Left forelimb (tissue), 1 donor: ENCODE measurements around the gene PTPRN2.
"Not testable (repeated sequence)": the region's sequence is repeated elsewhere in the genome, so short reads cannot be mapped to it uniquely, and the experiment has no call there.

Source experiments
- DNase-seq: peaks from one replicate; pipeline ENCODE4 v3.0.0-alpha.2; 2018; ENCODE audit warnings: low spot score

PTPRN2 gene

DNA sequence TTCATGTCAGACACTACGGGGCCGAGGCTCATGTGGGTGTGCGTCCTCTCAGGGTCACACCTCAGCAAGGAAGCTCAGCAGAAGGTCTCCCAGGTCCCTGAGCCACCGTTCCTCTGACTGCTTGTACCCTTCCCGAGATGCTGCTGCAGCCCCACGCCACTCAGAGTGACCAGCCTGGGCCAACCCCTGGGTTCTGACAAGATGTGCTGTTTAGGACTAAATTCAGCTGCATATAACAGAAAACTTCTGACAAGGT lies 738.4 kb downstream of the PTPRN2 start:
- DNase-seq: no peak

DNA sequence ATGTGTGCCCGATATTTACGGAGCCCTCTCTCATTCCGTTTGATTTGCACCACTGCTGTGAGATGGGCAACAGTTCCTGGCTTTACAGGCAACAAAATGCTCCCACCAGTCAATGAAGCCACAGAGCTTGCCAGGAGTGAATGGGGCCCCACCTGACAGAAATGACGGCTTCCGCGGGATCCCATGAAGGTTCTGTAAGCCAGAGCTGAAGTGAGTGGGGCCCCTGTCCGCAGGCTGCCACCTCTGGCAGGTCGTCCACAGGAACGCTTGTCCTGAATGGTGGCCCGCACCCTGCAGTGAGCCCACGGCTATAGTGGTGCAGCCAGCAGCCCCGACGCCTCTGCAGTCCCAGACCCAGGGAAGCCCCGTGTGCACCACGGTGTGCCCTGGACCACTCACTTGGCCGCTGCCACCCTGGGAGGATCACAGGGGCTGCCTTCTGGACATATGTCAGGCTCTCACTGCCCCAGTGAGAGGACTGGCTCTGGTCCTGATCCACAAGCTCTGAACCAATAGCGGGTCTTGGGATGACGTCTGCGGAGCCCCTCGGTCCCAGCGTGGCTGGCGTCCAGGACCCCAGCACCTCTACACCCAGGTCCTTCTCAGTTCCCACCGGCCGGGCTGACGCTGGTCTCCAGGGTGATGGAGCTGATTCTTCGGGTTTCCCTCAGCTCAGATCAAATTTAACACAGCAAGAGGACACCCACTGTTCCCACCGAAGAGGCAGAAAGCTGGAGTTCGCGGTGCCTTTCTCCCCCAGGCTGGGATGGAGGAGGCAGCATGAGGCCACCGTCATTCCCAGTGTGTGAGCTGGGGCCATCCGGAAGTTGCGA lies 738.9 kb downstream of the PTPRN2 start:
- DNase-seq: no peak

DNA sequence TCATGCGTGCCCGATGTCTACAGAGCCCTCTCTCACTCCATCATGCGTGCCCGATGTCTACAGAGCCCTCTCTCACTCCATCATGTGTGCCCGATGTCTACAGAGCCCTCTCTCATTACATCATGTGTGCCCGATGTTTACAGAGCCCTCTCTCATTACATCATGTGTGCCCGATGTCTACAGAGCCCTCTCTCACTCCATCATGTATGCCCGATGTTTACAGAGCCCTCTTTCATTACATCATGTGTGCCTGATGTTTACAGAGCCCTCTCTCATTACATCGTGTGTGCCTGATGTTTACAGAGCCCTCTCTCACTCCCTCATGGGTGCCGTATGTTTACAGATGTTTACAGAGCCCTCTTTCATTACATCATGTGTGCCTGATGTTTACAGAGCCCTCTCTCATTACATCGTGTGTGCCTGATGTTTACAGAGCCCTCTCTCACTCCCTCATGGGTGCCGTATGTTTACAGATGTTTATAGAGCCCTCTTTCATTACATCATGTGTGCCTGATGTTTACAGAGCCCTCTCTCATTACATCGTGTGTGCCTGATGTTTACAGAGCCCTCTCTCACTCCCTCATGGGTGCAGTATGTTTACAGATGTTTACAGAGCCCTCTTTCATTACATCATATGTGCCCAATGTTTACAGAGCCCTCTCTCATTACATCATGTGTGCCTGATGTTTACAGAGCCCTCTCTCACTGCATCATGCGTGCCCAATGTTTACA lies 739.7 kb downstream of the PTPRN2 start:
- DNase-seq: not testable (repeated sequence)

DNA sequence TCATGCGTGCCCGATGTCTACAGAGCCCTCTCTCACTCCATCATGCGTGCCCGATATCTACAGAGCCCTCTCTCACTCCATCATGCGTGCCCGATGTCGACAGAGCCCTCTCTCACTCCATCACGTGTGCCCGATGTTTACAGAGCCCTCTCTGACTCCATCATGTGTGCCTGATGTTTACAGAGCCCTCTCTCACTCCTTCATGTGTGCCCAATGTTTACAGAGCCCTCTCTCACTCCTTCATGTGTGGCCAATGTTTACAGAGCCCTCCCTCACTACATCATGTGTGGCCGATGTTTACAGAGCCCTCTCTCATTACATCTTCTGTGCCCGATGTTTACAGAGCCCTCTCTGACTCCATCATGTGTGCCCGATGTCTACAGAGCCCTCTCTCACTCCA lies 740.9 kb downstream of the PTPRN2 start:
- not testable (repeated sequence) for DNase-seq

DNA sequence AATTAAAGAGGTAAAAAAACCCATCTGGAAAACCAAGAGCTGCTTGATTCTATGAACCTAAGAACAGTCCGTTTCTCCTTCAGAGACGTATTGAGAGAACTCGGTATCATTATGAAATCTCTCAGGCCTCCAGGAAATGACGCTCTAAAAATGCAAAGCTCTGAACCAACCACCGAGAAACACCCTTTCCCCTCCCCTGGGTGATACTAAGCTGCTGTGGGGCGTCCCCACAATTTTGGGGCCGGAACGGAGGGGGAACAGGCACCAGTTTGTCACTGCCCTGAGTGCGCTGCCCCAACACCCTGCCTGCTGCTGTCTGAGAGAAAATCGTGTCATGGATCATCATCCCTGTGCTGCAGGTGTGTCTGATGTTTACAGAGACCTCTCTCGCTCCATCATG lies 741.4 kb downstream of the PTPRN2 start:
- DNase-seq: no peak

DNA sequence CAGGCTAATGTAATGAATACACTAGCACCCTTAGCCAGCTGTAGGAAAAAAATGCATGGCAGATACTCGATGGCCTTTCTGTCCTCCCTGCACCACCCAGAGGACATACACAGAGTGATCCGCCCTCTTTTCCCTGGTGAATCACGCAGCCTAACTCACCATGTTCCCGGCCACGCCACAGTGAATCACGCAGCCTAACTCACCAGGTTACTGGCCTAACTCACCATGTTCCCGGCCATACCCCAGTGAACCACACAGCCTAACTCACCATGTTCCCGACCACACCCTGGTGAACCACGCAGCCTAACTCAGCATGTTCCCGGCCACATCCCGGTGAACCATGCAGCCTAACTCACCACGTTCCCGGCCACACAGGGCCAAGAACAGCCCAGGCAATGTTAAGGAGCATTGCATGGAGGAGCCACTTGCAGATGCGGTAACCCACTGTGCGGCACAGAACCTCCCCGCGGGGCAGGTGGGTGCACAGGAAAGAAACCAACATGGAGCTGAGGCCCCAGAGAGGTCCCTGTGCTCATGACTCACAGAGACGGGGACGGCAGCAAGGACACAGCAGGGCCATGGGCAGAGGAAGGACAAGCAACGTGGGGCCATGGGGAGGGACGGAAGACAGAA lies 742.3 kb downstream of the PTPRN2 start:
- no peak for DNase-seq

DNA sequence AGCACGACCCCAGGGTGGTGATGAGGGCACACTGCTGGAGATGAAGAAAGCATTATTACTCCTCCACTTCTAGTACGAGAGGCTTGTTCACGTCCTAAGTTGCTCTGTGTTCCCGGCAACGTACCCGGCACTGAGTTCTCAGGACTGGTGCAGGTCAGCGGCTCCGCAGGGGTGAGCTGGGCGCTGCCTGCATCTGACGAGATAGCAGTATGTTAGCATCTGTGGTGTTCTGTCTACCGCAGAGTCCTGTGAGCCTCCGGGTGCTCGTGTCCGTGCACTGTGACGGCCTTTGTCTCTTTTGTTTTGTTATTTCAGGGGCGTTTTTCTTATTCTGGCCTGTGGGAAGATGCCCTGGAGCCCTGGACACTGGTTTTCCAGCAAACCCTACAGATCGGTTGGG lies 743.0 kb downstream of the PTPRN2 start:
- no peak for DNase-seq

DNA sequence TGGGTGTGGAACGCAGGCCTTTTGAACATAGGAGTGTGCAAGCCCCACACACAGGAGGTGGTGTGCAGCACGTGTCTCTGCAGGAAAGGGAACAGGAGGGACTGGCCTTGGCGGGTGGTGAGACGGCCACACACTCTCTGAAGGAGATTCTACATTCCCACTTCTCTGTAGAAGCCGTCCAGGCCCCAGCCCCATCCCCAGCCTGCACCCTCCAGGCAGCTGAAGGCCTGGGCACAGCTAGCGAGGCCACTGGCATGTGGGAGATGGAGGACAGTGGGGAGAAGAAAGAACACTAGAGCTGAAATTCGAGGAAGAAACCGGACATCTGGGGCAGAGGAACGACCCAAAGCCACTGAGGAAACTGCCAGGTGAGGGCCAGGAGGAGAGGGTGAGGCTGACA lies 743.5 kb downstream of the PTPRN2 start:
- no peak for DNase-seq

DNA sequence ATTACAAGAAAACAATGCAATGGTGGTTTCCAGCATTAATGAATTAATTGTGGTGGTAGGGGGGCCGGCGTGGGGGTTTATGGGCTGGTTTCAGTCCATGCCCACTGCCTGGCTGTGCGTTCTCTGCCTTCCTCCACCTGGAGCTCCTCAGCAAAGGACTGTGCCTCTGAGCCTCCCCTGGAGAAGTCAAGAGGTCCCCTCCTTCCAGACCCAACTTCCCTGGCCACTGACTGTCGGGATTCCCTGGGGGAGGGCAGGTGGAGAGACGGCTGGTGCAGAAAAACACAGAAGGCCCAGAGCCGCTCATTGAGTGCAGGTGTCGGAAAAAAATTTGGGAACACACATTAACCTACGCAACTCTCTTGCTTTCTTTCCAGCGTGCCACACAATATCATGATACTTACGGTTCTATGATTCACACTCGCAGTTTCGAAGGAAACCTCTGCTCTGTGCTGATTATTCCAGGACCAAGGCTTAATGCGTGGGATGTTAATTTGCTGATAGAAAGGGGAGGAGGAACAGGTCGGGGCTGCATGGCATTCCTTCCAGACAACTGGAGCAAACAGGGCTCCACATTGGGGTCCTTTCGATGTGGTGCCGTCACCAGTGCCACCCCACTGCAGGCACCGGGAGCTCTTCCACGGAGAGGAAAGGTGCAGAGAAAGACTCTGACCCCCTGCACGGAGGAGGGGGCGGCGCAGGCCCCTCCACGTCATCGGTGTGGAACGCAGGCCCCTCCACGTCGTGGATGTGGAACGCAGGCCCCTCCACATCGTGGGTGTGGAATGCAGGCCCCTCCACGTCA lies 744.1 kb downstream of the PTPRN2 start:
- DNase-seq: no peak

DNA sequence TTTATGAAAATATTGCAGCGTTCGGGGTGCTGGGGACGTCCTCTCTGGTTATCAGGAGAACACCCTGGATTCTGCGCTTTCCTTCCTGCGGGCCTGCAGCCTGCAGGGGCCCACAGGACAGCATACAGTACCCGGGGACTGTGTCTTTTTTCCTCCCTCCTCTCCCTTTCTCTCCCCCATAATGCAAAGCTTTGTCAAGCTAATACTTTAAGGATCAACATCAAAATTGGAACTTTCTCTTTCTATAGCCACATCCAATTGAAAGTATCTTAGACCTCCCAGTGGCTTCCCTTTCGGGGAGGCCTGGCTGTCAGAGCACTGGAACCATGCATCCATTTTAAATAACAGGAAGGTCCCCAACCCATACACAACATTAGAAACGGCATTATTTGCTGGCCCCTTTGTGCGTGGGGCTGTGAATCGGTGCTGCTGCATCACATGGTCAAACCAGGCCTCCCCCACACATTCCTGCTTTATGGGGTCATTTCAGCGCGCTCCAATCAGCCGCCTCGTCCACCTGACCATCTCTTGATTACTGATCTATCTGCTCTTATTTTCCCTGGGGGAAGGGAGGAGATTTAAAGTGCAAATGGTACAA lies 745.8 kb downstream of the PTPRN2 start:
- no peak for DNase-seq

DNA sequence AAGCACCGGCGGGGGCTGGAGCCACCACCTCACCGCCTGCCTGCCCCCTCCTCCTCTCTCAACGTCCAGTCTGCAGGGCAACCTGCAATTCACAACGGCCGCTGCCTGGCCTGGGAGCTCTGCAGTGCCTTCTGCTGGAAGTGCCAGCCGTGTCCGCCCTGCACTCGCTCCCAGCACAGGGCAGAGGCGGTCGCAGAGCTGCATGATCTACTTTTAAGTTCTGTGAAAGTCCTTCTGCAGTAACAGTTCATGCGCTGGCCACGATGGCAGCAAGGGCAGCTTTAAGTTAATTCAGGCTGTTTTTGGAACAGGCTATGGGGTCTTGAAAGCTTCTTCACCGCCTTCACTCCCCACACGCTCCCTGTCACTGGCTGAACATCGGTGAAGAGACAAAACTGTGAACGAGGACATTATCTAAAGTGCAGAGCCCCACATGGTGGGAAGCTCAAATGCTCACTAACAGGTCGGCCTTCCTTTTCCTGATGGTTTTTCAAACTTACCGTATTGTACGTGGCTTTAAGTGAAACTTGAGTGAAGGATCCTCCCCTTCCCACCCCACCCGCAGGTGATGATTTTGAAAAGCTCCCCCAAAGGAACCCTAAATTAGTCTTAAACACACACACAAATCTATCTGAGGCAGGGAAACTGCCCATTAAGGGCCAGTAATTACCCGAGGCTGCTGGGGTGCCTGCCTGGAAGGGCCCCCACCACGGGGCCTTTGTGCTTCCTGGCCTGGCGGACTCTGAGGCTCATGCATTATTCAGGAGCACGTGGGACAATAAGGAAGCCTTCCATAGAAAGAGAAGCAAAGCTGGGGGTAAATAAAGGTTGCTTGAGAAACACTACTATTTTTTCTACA lies 746.5 kb downstream of the PTPRN2 start:
- no peak for DNase-seq

DNA sequence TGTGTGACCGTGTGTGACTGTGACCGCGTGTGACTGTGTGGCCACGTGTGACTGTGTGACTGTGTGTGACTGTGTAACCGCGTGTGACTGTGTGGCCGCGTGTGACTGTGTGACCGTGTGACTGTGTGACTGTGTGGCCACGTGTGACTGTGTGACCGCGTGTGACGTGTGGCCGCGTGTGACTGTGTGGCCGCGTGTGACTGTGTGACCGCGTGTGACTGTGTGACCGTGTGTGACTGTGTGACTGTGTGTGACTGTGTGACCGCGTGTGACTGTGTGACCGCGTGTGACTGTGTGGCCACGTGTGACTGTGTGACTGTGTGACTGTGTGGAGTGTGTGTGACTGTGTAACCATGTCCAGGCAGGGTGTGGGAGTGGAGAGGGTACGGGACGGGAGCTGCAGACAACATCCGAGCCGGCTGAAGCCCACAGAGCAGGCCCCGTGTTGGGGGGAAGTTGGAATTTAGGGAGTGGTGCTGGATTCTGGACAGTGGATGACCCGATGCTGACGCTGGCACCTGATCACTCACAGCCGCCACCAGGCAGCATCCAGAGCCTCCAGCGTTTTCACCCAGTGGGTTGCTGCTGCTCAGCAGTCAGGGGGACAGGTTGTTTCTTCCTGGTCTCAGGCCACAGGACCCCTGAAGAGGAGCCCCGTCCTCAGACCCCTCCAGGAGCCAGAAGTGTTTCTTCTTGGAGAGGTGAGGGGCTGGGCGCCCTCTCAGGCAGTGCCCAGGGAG lies 747.3 kb downstream of the PTPRN2 start:
- no peak for DNase-seq

DNA sequence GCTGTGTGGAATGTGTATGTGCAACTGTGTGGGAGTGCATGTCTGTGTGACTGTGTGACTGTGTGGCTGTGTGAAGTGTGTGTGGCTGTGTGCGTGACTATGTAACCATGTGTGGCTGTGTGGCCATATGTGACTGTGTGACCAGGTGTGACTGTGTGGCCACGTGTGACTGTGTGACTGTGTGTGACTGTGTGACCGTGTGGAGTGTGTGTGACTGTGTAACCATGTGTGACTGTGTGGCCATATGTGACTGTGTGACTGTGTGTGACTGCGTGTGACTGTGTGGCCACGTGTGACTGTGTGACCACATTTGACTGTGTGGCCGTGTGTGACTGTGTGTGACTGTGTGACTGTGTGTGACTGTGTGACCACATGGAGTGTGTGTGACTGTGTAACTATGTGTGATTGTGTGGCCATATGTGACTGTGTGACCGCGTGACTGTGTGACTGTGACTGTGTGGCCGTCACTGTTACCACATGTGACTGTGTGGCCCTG lies 747.9 kb downstream of the PTPRN2 start:
- no peak for DNase-seq

DNA sequence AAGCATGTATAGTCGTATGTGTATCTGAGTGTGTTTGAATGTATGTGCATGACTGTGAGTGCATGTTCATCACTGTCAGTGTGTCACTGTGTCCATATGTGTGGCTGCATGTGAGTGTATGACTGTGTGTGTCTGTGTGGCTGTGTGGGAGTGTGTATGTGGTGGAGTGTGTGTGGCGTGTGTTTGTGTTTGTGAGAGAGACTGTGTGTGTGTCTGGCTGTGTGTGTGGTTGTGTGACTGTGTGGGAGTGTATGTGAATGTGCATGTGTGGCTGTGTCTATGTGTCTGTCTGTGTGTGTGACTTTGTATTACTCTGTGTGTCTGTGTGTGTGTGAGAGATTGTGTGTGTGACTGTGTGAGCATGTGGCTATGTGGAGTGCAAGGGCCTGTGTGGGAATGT lies 748.4 kb downstream of the PTPRN2 start:
- DNase-seq: no peak

DNA sequence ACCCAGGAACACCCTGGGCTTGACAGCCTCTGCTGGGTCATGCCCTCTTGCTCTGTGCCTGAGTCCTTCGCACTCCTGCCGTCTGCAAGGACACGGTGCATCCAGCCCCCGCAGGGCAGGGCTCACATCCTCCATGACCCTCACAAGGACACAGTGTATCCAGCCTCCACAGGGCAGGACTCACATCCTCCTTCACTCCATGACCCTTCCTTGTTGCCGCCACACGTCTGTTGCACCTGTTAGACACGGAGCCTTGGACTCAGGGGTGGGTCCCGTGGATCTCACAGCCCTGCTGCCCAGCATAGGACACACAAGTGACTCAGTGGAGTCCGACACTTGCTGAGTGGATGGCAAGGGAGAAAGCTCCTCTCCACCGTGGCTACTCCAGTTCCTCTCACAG lies 750.1 kb downstream of the PTPRN2 start:
- DNase-seq: no peak

DNA sequence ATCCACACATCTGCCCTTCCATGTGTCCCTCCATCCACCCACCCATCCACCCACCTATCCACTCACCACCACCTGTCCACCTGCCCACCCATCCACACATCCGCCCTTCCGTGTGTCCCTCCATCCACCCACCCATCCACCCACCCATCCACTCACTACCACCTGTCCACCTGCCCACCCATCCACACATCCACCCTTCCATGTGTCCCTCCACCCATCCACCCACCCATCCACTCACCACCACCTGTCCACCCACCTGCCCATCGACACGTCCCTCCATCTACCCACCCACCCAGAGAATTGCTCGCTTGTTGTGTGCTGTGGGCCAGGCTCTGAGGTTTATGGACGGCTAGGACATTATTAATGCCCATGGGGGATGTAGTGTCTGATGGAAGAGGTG lies 750.6 kb downstream of the PTPRN2 start:
- no peak for DNase-seq

DNA sequence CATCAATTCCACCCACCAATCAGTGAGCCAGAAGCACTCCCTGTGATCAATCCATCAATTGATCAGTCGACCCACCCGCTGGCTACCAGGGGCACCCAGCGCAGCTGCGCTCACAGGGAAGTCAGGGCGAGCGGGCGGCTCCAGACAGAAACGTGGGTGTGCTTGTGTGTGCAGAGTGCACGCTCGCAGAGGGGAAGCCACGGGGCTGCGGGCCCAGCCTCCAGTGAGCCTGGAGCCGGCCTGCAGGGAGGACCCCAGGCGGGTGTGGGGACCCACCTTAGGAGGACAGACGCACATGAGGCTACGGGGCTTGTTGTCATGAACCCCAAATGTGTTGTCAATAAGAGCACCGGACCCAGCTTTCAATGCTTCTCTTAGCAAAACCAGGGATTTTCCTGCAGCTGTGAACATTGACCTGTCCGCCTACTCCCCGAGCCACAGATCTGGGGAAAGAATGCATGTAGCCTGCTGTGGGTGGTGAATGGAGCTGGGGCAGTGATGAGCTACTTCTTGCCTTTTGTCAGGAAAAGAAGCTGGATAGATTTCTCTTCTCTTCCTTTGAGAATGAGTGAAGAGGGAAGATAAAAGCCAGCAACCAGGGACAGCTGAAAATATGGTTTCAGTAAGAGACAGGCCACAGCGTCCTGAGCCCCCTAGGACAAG lies 753.0 kb downstream of the PTPRN2 start:
- no peak for DNase-seq

DNA sequence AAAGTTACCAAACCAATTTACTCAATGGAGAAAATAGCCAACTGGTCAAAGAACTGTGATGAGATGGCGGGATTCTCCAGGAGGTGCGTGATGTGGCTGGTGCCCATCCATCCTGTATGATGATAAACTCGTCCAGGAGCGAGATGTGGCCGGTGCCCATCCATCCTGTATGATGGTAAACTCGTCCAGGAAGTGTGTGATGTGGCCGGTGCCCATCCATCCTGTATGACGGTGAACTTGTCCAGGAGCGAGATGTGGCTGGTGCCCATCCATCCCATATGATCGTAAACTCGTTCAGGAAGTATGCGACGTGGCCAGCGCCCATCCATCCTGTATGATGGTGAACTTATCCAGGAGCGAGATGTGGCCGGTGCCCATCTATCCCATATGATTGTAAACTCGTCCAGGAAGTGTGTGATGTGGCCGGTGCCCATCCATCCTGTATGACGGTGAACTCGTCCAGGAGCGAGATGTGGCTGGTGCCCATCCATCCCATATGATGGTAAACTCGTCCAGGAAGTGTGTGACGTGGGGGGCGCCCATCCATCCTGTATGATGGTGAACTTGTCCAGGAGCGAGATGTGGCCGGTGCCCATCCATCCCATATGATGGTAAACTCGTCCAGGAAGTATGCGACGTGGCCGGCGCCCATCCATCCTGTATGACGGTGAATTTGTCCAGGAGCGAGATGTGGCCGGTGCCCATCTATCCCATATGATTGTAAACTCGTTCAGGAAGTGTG lies 754.6 kb downstream of the PTPRN2 start:
- DNase-seq: no peak

DNA sequence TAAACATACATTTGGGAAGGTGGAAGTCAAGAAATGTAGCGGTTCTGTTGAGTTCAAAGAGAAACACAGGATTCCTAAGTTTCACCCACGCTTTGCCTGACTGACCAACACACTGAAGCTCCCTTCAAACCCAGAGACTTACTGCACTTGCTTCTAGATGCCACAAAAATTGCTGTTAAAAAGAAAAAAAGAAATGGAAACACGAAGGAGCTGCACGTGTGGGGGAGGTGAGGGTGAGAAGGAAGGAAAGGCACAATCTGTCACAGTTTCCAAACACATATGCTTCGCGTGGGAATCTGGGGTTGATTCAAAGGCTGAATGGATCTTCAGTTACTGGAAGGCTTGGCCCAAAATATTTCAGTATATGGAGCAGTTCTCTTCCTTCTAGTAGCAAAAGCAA lies 755.2 kb downstream of the PTPRN2 start:
- no peak for DNase-seq
